Mucosa of rectum (tissue), 2 donors: ENCODE results near the gene PTH1R.

Source experiments
- H3K27ac ChIP-seq, 2 donors: one replicate each; pipeline ENCODE4 v1.7.0; 2013; ENCODE audit warnings: inconsistent platforms in 2 of 2, low read depth in 2 of 2, low read length in 2 of 2
- H3K27me3 ChIP-seq, 2 donors: one replicate each; pipeline ENCODE4 v1.7.0; 2013; ENCODE audit warnings: low read length in 2 of 2; ENCODE audit not compliant: control insufficient read depth in 2 of 2, insufficient read depth in 2 of 2
- H3K36me3 ChIP-seq, 2 donors: one replicate each; pipeline ENCODE4 v1.7.0; 2013; ENCODE audit warnings: low read length in 2 of 2; ENCODE audit not compliant: control insufficient read depth in 2 of 2, insufficient read depth in 2 of 2
- H3K4me1 ChIP-seq, 2 donors: one replicate each; pipeline ENCODE4 v1.7.0; 2013; ENCODE audit warnings: low read length in 2 of 2, mild to moderate bottlenecking in 1 of 2; ENCODE audit not compliant: control insufficient read depth in 2 of 2, insufficient read depth in 2 of 2
- H3K4me3 ChIP-seq, 2 donors: one replicate each; pipeline ENCODE4 v1.7.0; 2013; ENCODE audit warnings: low read length in 2 of 2
- H3K9ac ChIP-seq, 2 donors: one replicate each; pipeline ENCODE4 v1.7.0; 2013; ENCODE audit warnings: low read length in 2 of 2, low read depth in 1 of 2, mild to moderate bottlenecking in 1 of 2
- H3K9me3 ChIP-seq, 2 donors: one replicate each; pipeline ENCODE4 v1.7.0; 2013; ENCODE audit warnings: low read length in 2 of 2; ENCODE audit not compliant: control insufficient read depth in 2 of 2
- donor health status: healthy.
- donor health status: Normal muscosa, but diverticular disease.

PTH1R gene

GRCh38 chr3:46864061-46864881 lies 13.2 kb upstream of the PTH1R start:
- H3K27ac ChIP-seq: no peak overlapping the region
- no peak overlapping the region for H3K9ac ChIP-seq
- no peak overlapping the region for H3K4me3 ChIP-seq
- no peaks in the 10 kb centered on the region for H3K9me3 ChIP-seq
- no peaks in the 10 kb centered on the region for H3K27me3 ChIP-seq
- H3K4me1 ChIP-seq: peaks cover 4 to 7% of the 10 kb centered on the region in 2 donors
- H3K36me3 ChIP-seq: no peaks in the 10 kb centered on the region

- no peaks in the 10 kb centered on the region for H3K36me3 ChIP-seq
- H3K9ac ChIP-seq: no peak overlapping the region
- no peak overlapping the region for H3K4me3 ChIP-seq
- no peak overlapping the region for H3K27ac ChIP-seq
- H3K27me3 ChIP-seq: no peaks in the 10 kb centered on the region
- no peaks in the 10 kb centered on the region for H3K9me3 ChIP-seq
- H3K4me1 ChIP-seq: peaks cover 4 to 7% of the 10 kb centered on the region in 2 donors
These were observed 12.5 kb upstream of the PTH1R start for GRCh38 chr3:46865031-46865507.

GRCh38 chr3:46865546-46865945 lies 12.0 kb upstream of the PTH1R start:
- Histone ChIP-seq H3K27ac (no peak overlapping the region), H3K4me1 (peaks cover 4 to 7% of the 10 kb centered on the region in 2 donors), H3K9me3 (no peaks in the 10 kb centered on the region), H3K27me3 (no peaks in the 10 kb centered on the region), H3K4me3 (no peak overlapping the region), H3K36me3 (no peaks in the 10 kb centered on the region), H3K9ac (no peak overlapping the region)

GRCh38 chr3:46866032-46866595 lies 11.4 kb upstream of the PTH1R start:
- H3K27ac ChIP-seq: no peak overlapping the region
- no peak overlapping the region for H3K4me3 ChIP-seq
- H3K9ac ChIP-seq: no peak overlapping the region
- no peaks in the 10 kb centered on the region for H3K36me3 ChIP-seq
- H3K4me1 ChIP-seq: peaks cover 4 to 7% of the 10 kb centered on the region in 2 donors
- H3K9me3 ChIP-seq: no peaks in the 10 kb centered on the region
- no peaks in the 10 kb centered on the region for H3K27me3 ChIP-seq

GRCh38 chr3:46866720-46867549 lies 10.6 kb upstream of the PTH1R start:
- no peak overlapping the region for H3K9ac ChIP-seq

GRCh38 chr3:46867550-46867898 lies 10.0 kb upstream of the PTH1R start:
- Histone ChIP-seq H3K27ac (no peak overlapping the region), H3K9ac (no peak overlapping the region), H3K9me3 (no peaks in the 10 kb centered on the region), H3K36me3 (no peaks in the 10 kb centered on the region), H3K4me1 (peaks cover 4 to 7% of the 10 kb centered on the region in 2 donors), H3K4me3 (no peak overlapping the region), H3K27me3 (no peaks in the 10 kb centered on the region)

More at GRCh38 chr3:46866720-46867549, 10.6 kb upstream of the PTH1R start:
- peak overlapping the region in 1 of 2 donors; percentile 17 for H3K27ac ChIP-seq
- no peaks in the 10 kb centered on the region for H3K9me3 ChIP-seq
- no peaks in the 10 kb centered on the region for H3K27me3 ChIP-seq
- H3K4me3 ChIP-seq: no peak overlapping the region
- no peaks in the 10 kb centered on the region for H3K36me3 ChIP-seq
- H3K4me1 ChIP-seq: peaks cover 4 to 7% of the 10 kb centered on the region in 2 donors

- Histone ChIP-seq H3K9me3 (no peaks in the 10 kb centered on the region), H3K27me3 (no peaks in the 10 kb centered on the region), H3K27ac (no peak overlapping the region), H3K36me3 (no peaks in the 10 kb centered on the region), H3K4me1 (peaks cover 4 to 7% of the 10 kb centered on the region in 2 donors), H3K9ac (no peak overlapping the region), H3K4me3 (no peak overlapping the region)
These were observed 9.2 kb upstream of the PTH1R start for GRCh38 chr3:46868287-46868686.

GRCh38 chr3:46868948-46869347 lies 8.6 kb upstream of the PTH1R start:
- Histone ChIP-seq H3K4me1 (peaks cover 4 to 7% of the 10 kb centered on the region in 2 donors), H3K9me3 (no peaks in the 10 kb centered on the region), H3K27me3 (no peaks in the 10 kb centered on the region), H3K9ac (no peak overlapping the region), H3K4me3 (no peak overlapping the region), H3K27ac (no peak overlapping the region), H3K36me3 (no peaks in the 10 kb centered on the region)

GRCh38 chr3:46869440-46869839 lies 8.1 kb upstream of the PTH1R start:
- H3K4me3 ChIP-seq: no peak overlapping the region
- no peaks in the 10 kb centered on the region for H3K36me3 ChIP-seq
- H3K27me3 ChIP-seq: no peaks in the 10 kb centered on the region
- H3K9ac ChIP-seq: no peak overlapping the region
- H3K9me3 ChIP-seq: no peaks in the 10 kb centered on the region
- peaks cover 4 to 7% of the 10 kb centered on the region in 2 donors for H3K4me1 ChIP-seq
- no peak overlapping the region for H3K27ac ChIP-seq

- Histone ChIP-seq H3K27me3 (no peaks in the 10 kb centered on the region), H3K4me3 (no peak overlapping the region), H3K27ac (no peak overlapping the region), H3K9me3 (no peaks in the 10 kb centered on the region), H3K36me3 (no peaks in the 10 kb centered on the region), H3K4me1 (peaks cover 4 to 7% of the 10 kb centered on the region in 2 donors), H3K9ac (no peak overlapping the region)
These were observed 6.9 kb upstream of the PTH1R start for GRCh38 chr3:46870651-46871050.
